ENCODE data around the gene GPI. TPM values are rescaled to one million over a fixed set of nuclear protein-coding genes. Genes with fewer than 3 reads are reported as not detected.

Gene GPI
- total RNA-seq, 1 donor from 2014 or later = 213 TPM

GRCh38 chr19:34319785-34320184, 45.2 kb upstream of the GPI start:
- Mint-ChIP-seq H3K27me3 (ENCODE audit: unreplicated experiment) (peaks cover 4% of the 10 kb centered on the region), H3K4me1 (ENCODE audit: low read depth, unreplicated experiment) (peaks cover 4% of the 10 kb centered on the region), H3K27ac (ENCODE audit: unreplicated experiment) (no peak overlapping the region), H3K4me3 (ENCODE audit: unreplicated experiment) (no peak overlapping the region), H3K9me3 (ENCODE audit: unreplicated experiment) (peaks cover 7% of the 10 kb centered on the region), H3K36me3 (ENCODE audit: unreplicated experiment) (peaks cover 6% of the 10 kb centered on the region)
- no peak for DNase-seq
- TF ChIP-seq, protein P1, sequence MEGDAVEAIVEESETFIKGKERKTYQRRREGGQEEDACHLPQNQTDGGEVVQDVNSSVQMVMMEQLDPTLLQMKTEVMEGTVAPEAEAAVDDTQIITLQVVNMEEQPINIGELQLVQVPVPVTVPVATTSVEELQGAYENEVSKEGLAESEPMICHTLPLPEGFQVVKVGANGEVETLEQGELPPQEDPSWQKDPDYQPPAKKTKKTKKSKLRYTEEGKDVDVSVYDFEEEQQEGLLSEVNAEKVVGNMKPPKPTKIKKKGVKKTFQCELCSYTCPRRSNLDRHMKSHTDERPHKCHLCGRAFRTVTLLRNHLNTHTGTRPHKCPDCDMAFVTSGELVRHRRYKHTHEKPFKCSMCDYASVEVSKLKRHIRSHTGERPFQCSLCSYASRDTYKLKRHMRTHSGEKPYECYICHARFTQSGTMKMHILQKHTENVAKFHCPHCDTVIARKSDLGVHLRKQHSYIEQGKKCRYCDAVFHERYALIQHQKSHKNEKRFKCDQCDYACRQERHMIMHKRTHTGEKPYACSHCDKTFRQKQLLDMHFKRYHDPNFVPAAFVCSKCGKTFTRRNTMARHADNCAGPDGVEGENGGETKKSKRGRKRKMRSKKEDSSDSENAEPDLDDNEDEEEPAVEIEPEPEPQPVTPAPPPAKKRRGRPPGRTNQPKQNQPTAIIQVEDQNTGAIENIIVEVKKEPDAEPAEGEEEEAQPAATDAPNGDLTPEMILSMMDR (IDR thresholded peaks at IDR 0.05; ENCODE audit: partially characterized antibody, unreplicated experiment) = no peak

- H3K4me3 Mint-ChIP-seq (ENCODE audit: unreplicated experiment) = no peak overlapping the region
- DNase-seq = no peak
- TF ChIP-seq, protein P1 (IDR thresholded peaks at IDR 0.05; ENCODE audit: partially characterized antibody, unreplicated experiment) = no peak
- peaks cover 6% of the 10 kb centered on the region for H3K36me3 Mint-ChIP-seq (ENCODE audit: unreplicated experiment)
- H3K4me1 Mint-ChIP-seq (ENCODE audit: low read depth, unreplicated experiment) = peaks cover 3% of the 10 kb centered on the region
- peaks cover 5% of the 10 kb centered on the region for H3K27me3 Mint-ChIP-seq (ENCODE audit: unreplicated experiment)
- no peak overlapping the region for H3K27ac Mint-ChIP-seq (ENCODE audit: unreplicated experiment)
- H3K9me3 Mint-ChIP-seq (ENCODE audit: unreplicated experiment) = peaks cover 6% of the 10 kb centered on the region
Measured at GRCh38 chr19:34320277-34320676, 44.7 kb upstream of the GPI start.

GRCh38 chr19:34321735-34322134, 43.3 kb upstream of the GPI start:
- H3K4me1 Mint-ChIP-seq (ENCODE audit: low read depth, unreplicated experiment) = peaks cover 3% of the 10 kb centered on the region
- H3K36me3 Mint-ChIP-seq (ENCODE audit: unreplicated experiment) = peaks cover 6% of the 10 kb centered on the region
- no peak overlapping the region for H3K27ac Mint-ChIP-seq (ENCODE audit: unreplicated experiment)
- H3K9me3 Mint-ChIP-seq (ENCODE audit: unreplicated experiment) = peaks cover 6% of the 10 kb centered on the region
- TF ChIP-seq, protein P1 (IDR thresholded peaks at IDR 0.05; ENCODE audit: partially characterized antibody, unreplicated experiment) = no peak
- DNase-seq = no peak
- peaks cover 6% of the 10 kb centered on the region for H3K27me3 Mint-ChIP-seq (ENCODE audit: unreplicated experiment)
- H3K4me3 Mint-ChIP-seq (ENCODE audit: unreplicated experiment) = no peak overlapping the region

DNA sequence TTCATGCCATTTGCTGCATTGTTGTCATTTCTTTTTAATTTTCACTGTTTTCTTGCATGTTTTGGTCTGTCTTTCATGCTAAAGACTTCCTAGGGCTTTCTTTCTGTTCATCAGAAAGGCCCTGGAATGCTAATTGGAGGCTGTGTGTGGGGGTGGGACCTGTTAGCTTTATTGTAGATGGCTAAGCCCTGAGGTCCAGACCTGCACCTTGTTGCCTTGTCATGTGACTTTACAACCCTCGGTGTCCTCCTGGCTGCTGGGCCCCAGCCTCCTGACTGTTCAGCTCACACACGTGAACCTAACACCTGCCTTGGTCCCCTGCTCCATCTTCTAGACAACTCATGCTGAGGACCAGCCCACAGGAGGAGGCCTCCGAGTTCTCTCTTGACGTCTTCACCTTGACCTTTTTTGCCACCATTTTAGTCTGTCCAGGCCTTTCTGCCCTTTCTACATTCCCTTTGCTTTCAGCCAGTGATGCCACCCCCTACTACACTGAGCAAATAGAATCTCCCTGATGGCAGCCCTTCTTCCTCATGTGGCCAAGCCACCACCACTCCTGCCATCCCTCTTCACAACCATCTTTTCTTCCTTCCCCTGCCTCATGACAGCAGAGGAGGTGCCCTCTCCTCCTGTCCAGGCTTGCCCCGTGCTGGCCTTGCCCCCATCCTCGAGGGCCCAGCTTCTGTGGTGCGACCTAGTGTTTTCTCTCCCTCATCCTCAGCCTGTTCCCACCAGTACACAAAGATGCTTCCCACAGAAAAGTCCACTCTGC, 41.4 kb upstream of the GPI start:
- DNase-seq = no peak
- TF ChIP-seq, protein P1 (IDR thresholded peaks at IDR 0.05; ENCODE audit: partially characterized antibody, unreplicated experiment) = no peak
- Mint-ChIP-seq H3K27ac (ENCODE audit: unreplicated experiment) (no peak overlapping the region), H3K9me3 (ENCODE audit: unreplicated experiment) (peaks cover 3% of the 10 kb centered on the region), H3K4me1 (ENCODE audit: low read depth, unreplicated experiment) (no peaks in the 10 kb centered on the region), H3K4me3 (ENCODE audit: unreplicated experiment) (no peak overlapping the region), H3K27me3 (ENCODE audit: unreplicated experiment) (peaks cover 6% of the 10 kb centered on the region), H3K36me3 (ENCODE audit: unreplicated experiment) (peaks cover 6% of the 10 kb centered on the region)

- H3K9me3 Mint-ChIP-seq (ENCODE audit: unreplicated experiment) = peaks cover 3% of the 10 kb centered on the region
- no peak overlapping the region for H3K4me3 Mint-ChIP-seq (ENCODE audit: unreplicated experiment)
- H3K36me3 Mint-ChIP-seq (ENCODE audit: unreplicated experiment) = peaks cover 6% of the 10 kb centered on the region
- no peak overlapping the region for H3K27ac Mint-ChIP-seq (ENCODE audit: unreplicated experiment)
- TF ChIP-seq, protein P1 (IDR thresholded peaks at IDR 0.05; ENCODE audit: partially characterized antibody, unreplicated experiment) = no peak
- no peak for DNase-seq
- peaks cover 7% of the 10 kb centered on the region for H3K27me3 Mint-ChIP-seq (ENCODE audit: unreplicated experiment)
- no peaks in the 10 kb centered on the region for H3K4me1 Mint-ChIP-seq (ENCODE audit: low read depth, unreplicated experiment)
Measured at GRCh38 chr19:34324320-34324719, 40.7 kb upstream of the GPI start.

Data from glutamatergic neuron (in vitro differentiated cells).